MM.1S (cell line): Measurements from ENCODE around the gene SLC2A10.

Experiments used
- DNase-seq: peaks from one replicate; pipeline ENCODE4 v3.0.0-alpha.2; 2015
- H2AFZ ChIP-seq: fragments of 300-600 bp; sonication (generic); 2 replicates; pipeline ENCODE4 v1.6.0; 2016; ENCODE audit warnings: antibody characterized with exemption, low read length
- H3F3A ChIP-seq: fragments of 300-600 bp; sonication (generic); 2 replicates; pipeline ENCODE4 v1.6.1; 2016; ENCODE audit warnings: mild to moderate bottlenecking, antibody characterized with exemption, low read length, moderate library complexity, mixed read lengths; ENCODE audit not compliant: insufficient read depth
- H3K27ac ChIP-seq: fragments of 300-600 bp; sonication (generic); 2 replicates; pipeline ENCODE4 v1.5.1; 2016; ENCODE audit warnings: mild to moderate bottlenecking, low read length
- H3K27me3 ChIP-seq: fragments of 300-600 bp; sonication (generic); replicated peaks from 2 replicates; pipeline ENCODE4 v1.6.0; 2016; ENCODE audit warnings: low read length; ENCODE audit not compliant: insufficient read depth
- H3K36me3 ChIP-seq: fragments of 300-600 bp; sonication (generic); replicated peaks from 2 replicates; pipeline ENCODE4 v1.6.1; 2016; ENCODE audit warnings: mild to moderate bottlenecking, low read length, mixed read lengths; ENCODE audit not compliant: insufficient read depth
- H3K4me1 ChIP-seq: fragments of 300-600 bp; sonication (generic); 2 replicates; pipeline ENCODE4 v1.6.1; 2016; ENCODE audit warnings: low read length, mixed read lengths
- H3K4me2 ChIP-seq: fragments of 300-600 bp; sonication (generic); 2 replicates; pipeline ENCODE4 v1.6.0; 2016; ENCODE audit warnings: low read depth, low read length
- H3K4me3 ChIP-seq: fragments of 300-600 bp; sonication (generic); 2 replicates; pipeline ENCODE4 v1.5.1; 2016; ENCODE audit warnings: low read length, mixed read lengths
- H3K79me2 ChIP-seq: fragments of 300-600 bp; sonication (generic); 2 replicates; pipeline ENCODE4 v1.6.1; 2016; ENCODE audit warnings: mixed run types, low read length, mixed read lengths
- H3K9ac ChIP-seq: fragments of 300-600 bp; sonication (generic); 2 replicates; pipeline ENCODE4 v1.6.1; 2016; ENCODE audit warnings: low read length, mixed read lengths
- H3K9me2 ChIP-seq: fragments of 300-600 bp; sonication (generic); replicated peaks from 2 replicates; pipeline ENCODE4 v1.6.1; 2016; ENCODE audit warnings: mild to moderate bottlenecking, low read length, mixed read lengths; ENCODE audit not compliant: insufficient read depth
- H3K9me3 ChIP-seq: fragments of 300-600 bp; sonication (generic); replicated peaks from 2 replicates; pipeline ENCODE4 v1.6.1; 2016; ENCODE audit warnings: mild to moderate bottlenecking, low read length, mixed read lengths; ENCODE audit not compliant: insufficient read depth
- H4K20me1 ChIP-seq: fragments of 300-600 bp; sonication (generic); 2 replicates; pipeline ENCODE4 v1.6.1; 2016; ENCODE audit warnings: mild to moderate bottlenecking, low read length, moderate library complexity, mixed read lengths; ENCODE audit not compliant: insufficient read depth
- EZH2 ChIP-seq: fragments of 300-600 bp; sonication (generic); optimal IDR thresholded peaks from 2 replicates; pipeline ENCODE3; 2017; ENCODE audit warnings: low read depth, mild to moderate bottlenecking, antibody characterized with exemption, low read length, mixed read lengths
- EZH2phosphoT487 ChIP-seq: fragments of 300-600 bp; sonication (generic); IDR thresholded peaks from 2 replicates; pipeline ENCODE4 v1.6.1; 2018; ENCODE audit warnings: antibody characterized with exemption, low read length
- TF ChIP-seq, protein P1 (sequence below): fragments of 300-600 bp; sonication (generic); IDR thresholded peaks from 2 replicates; pipeline ENCODE4 v1.5.1; 2016; ENCODE audit warnings: antibody characterized with exemption, low read length, mixed read lengths

The SLC2A10 gene

DNA sequence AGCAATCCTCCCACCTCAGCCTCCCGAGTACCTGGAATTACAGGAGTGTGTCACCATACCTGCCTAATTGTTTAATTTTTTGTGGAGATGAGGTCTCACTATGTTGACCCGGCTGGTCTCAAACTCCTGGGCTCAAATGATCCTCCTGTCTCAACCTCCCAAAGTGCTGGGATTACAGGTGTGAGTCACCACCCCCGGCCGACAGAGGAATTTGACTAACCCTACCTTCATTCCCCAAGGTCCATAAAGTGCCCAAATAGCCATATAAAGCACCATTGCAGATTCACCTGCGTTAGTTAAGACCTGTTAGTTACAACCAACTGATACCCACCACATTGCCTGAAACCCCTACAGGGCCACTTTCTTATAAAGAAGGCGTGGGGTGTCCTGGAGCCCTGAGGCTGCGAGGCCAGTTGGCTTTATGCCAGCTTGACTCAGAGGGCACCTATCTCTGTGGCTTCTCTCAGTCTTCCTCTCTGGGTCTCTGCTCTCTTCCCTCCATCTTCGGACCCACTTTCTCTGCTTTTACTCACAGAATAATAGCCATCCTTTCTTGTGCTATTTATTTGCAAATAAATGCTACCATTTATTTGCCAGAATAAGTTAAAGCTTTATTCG, 65.6 kb downstream of the SLC2A10 start:
- no peaks in the 10 kb centered on the region for H3K4me1 ChIP-seq
- H3K9me3 ChIP-seq: no peaks in the 10 kb centered on the region
- H3K27me3 ChIP-seq: no peaks in the 10 kb centered on the region
- DNase-seq: no peak
- H2AFZ ChIP-seq: no peak overlapping the region
- H3K36me3 ChIP-seq: no peaks in the 10 kb centered on the region
- H4K20me1 ChIP-seq: no peaks in the 10 kb centered on the region
- no peak overlapping the region for H3K4me3 ChIP-seq
- H3K27ac ChIP-seq: no peak overlapping the region
- no peak overlapping the region for H3K9ac ChIP-seq
- no peaks in the 10 kb centered on the region for H3K79me2 ChIP-seq
- no peak overlapping the region for H3K4me2 ChIP-seq
- no peak for TF ChIP-seq EZH2phosphoT487
- TF ChIP-seq EZH2: no peak
- TF ChIP-seq, protein P1, sequence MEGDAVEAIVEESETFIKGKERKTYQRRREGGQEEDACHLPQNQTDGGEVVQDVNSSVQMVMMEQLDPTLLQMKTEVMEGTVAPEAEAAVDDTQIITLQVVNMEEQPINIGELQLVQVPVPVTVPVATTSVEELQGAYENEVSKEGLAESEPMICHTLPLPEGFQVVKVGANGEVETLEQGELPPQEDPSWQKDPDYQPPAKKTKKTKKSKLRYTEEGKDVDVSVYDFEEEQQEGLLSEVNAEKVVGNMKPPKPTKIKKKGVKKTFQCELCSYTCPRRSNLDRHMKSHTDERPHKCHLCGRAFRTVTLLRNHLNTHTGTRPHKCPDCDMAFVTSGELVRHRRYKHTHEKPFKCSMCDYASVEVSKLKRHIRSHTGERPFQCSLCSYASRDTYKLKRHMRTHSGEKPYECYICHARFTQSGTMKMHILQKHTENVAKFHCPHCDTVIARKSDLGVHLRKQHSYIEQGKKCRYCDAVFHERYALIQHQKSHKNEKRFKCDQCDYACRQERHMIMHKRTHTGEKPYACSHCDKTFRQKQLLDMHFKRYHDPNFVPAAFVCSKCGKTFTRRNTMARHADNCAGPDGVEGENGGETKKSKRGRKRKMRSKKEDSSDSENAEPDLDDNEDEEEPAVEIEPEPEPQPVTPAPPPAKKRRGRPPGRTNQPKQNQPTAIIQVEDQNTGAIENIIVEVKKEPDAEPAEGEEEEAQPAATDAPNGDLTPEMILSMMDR: no peak
- no peaks in the 10 kb centered on the region for H3F3A ChIP-seq
- no peaks in the 10 kb centered on the region for H3K9me2 ChIP-seq

DNA sequence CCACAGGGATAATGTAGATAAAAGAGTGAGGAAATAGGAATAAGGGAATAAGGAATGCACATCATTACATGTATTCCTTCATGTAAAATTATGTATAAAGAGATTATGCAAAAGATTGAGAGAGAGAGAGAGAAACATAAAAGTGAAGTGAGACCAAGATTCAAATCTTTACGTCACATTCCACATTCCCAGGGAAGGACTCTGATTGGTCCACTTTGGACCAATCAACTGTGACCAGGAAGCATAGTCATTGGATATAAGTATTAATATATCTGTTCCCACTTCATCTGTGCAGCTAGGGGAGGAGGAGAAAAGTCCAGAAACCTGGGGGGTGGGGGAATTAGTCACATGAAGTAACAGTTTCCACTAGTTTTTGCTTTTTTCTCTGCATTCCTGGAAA, 66.4 kb downstream of the SLC2A10 start:
- no peaks in the 10 kb centered on the region for H3K9me2 ChIP-seq
- no peaks in the 10 kb centered on the region for H3K27me3 ChIP-seq
- H3K27ac ChIP-seq: no peak overlapping the region
- H3K4me2 ChIP-seq: no peak overlapping the region
- TF ChIP-seq EZH2 (no peak), EZH2phosphoT487 (no peak)
- TF ChIP-seq, protein P1: no peak
- H3K36me3 ChIP-seq: no peaks in the 10 kb centered on the region
- H2AFZ ChIP-seq: no peak overlapping the region
- no peaks in the 10 kb centered on the region for H4K20me1 ChIP-seq
- H3K4me3 ChIP-seq: no peak overlapping the region
- no peaks in the 10 kb centered on the region for H3K9me3 ChIP-seq
- no peak for DNase-seq
- no peak overlapping the region for H3K9ac ChIP-seq
- no peaks in the 10 kb centered on the region for H3F3A ChIP-seq
- no peaks in the 10 kb centered on the region for H3K4me1 ChIP-seq
- no peaks in the 10 kb centered on the region for H3K79me2 ChIP-seq

DNA sequence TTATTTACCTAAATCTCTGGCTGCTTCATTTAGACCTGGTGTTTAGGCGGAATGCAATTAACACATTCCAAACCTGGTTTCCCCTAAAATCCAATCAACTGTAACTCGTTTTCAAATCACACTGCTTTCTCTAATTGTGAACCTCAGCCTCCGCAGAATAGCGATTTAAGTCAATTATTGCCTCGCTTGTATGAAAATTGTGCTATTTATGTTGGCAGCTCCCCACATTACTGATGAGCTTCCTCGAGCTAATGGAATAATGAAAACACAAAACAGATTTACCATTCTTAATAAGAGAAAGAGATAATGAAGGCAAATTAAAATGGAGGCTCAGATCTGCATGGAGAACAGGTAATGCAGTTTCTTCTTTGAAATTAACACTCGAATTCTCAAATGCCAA, 67.9 kb downstream of the SLC2A10 start:
- Histone ChIP-seq H3F3A (no peaks in the 10 kb centered on the region), H3K79me2 (no peaks in the 10 kb centered on the region), H3K9ac (no peak overlapping the region), H3K4me1 (no peaks in the 10 kb centered on the region), H3K36me3 (no peaks in the 10 kb centered on the region), H4K20me1 (no peaks in the 10 kb centered on the region), H3K9me2 (no peaks in the 10 kb centered on the region), H3K27me3 (no peaks in the 10 kb centered on the region), H3K27ac (no peak overlapping the region), H2AFZ (no peak overlapping the region), H3K9me3 (no peaks in the 10 kb centered on the region), H3K4me3 (no peak overlapping the region), H3K4me2 (no peak overlapping the region)
- DNase-seq: no peak
- TF ChIP-seq EZH2 (no peak), EZH2phosphoT487 (no peak)
- TF ChIP-seq, protein P1: no peak
